Activated CD8-positive, alpha-beta memory T cell treated with anti-CD3 and anti-CD28 coated beads for 24 hours (primary cell): Measurements from ENCODE around the gene AGXT.

Experiments
- DNase-seq: peaks from one replicate; pipeline ENCODE4 v3.0.0-alpha.2; 2020

The AGXT gene

DNA sequence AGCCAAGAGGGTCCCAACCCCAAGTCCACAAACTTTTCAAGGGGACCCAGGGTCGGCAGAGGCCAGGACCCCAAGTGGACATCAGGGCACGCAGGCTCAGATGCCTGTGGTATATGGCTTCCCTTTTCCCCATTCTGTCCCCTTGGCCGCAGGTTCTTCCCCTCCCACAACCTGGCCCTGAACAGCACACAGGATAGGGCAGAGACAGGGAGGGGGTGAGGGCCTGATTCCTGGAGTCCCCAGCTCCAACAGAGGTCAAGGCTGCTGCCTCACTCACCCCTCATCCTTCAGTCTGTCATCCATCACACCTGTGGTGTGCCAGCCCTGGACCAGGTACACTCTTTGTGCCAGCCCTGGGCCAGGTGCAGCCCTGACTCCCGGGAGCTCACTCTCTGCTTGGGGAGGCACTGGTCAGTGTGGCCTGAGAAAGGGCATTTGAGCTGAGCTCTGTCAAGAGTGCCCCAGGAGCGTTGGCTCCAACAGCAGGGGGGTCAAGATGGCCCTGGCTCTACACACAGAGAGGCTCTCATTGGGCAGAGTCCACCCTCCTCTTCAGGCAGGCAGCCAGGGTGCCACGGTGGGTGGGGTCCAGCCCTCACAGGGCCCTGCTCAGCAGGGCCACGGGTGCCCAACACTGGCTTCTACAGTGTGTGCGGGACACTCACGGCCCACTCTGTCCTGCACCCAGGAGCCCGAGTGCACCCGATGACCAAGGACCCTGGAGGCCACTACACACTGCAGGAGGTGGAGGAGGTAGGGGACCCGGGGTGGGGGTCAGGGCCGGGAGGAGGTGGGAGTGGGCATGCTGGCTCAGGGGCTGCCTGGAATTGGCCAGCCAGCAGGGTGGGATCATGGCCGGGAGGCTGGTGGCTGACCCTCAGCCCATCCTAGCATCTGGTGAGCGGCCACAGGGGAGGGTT lies 1.6 kb downstream of the AGXT start:
- DNase-seq = no peak

DNA sequence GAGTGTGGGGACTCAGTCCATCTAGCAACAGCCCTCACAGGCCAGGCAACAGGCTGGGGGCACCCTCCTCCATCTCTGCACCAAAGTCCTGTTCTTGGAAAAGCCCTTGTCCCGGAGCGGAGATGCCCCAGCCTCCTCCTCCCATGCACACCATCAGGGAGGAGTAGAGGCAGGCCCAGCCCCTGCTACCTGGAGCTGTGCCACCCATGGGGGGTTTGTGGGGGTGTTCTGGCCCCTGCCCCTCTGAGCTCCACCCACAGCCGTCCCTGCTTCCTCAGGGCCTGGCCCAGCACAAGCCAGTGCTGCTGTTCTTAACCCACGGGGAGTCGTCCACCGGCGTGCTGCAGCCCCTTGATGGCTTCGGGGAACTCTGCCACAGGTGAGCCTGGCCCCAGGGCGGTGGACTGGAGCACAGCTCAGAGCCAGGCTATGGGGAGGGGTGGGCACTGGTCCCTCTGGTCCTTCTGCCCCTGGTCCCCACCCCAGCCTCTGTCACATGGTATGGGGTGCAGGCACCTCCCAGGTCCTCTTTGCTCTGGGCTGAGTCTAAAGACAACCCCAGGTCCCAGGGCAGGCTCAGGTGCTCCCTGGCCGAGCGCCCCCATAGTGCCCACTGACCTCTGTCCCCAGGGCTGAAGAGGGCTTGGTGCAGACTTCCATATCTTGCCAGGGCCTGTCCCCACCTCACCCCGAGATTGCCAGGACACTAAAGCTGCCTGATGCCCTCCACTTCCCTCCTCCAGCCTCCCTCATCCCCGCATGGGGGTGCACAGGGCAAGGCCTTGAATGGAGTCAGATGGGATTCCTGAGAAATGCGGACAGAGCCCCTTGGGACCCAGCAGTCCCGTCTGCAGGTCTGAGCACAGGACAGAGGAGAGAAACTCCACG lies 2.7 kb downstream of the AGXT start:
- no peak for DNase-seq

DNA sequence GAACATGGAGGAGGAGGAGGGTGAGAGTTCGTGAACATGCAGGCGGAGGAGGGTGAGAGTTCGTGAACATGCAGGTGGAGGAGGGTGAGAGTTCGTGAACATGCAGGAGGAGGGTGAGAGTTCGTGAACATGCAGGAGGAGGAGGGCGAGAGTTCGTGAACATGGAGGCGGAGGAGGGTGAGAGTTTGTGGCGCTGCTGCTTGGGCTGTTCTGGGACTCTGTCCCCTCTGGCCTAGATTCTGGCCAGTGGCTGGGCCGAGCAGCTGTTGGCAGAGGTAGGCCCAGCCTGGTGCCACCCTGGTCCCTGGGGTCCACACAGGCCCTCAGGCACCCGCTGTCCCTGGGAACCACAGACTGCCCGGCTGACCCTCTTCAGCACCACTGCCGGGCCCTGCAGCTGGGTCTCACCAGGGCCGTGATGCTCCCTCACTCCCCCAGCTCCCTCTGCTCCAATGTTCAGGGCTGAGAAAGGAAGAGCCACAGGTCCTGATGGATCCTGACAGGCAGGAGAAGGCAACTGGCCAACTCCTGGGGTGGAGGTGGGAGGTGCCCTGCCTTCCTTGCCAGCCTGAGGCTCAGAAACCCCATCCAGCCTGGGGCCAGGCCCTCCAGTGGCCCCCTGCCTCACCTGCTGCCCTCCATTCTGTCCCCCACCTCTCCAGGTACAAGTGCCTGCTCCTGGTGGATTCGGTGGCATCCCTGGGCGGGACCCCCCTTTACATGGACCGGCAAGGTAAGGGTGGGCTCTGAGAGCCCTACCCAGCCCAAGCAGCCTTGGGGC lies 3.9 kb downstream of the AGXT start:
- no peak for DNase-seq

DNA sequence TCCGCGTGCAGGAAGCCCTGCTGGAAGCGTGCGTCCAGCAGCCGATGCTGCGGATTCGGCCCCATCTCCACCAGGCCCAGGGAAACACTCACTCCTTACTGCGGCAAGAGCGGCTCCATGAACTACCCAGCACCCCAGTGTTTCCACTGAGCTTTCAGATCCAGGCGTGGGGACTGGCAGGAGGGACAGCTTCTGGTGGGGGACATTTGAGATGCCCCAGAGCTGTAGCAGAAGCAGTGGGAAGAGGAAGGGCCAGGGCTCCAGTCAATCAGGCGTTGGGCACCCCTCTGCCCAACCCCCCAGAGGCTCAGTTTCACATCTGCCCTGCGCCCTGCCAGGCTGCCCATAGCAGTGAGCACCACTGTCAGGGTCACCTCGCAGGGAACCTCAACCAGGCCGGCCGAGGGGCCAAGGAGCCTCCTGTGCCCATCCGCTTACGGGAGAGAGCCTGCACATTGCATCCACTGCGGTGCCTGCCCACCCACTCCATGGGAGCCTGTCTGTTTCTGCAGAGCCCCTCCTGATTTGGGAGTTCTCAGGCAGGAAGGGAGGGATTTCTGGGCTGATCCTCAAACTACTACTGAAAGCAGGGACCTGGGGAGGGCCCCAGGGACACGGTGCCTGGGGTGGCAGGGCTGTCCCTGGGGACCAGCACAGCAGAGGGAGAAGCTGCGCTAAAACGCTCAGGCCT lies 4.6 kb downstream of the AGXT start:
- no peak for DNase-seq

DNA sequence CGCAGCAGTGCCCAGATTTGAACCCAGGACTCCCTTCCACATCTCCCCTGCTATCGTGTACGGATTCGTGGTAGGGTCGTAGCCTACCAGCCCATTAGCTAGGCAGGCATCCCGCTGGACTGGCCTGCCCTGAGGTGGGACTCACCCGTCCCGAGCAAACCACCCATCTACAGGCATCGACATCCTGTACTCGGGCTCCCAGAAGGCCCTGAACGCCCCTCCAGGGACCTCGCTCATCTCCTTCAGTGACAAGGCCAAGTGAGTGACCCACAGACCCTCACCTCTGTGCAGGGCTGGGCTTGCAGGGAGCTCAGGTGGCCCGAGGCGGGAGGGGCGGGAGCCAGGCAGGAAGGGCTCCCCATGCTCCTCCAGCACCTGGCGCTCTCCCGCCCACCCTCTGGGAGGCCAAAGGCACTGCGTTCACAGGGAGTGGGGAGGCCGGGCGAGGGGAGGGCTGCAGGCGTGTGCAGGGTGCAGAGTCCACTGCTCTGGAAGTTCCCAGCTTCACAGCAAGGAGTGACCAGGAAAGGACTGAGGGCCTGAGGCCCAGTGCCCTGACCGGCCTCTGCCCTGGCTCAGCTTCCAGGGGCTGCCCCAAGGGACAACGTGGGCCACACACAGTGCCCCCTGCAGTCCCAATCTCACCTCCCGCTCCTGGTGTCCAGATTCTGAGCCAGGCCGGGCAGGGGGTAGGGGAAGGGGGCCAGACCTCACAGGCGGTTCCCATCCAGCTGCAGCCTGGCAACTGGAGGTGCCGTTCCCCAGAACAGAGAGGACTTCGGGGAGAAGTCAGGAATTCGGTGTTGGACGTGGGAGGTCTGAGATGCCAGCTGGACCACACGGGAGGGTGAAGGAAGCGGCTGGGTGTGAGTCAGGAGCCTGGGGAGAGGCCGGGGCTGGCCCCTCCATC lies 5.4 kb downstream of the AGXT start:
- no peak for DNase-seq

- no peak for DNase-seq
These were observed 6.1 kb downstream of the AGXT start for GRCh38 chr2:240874715-240875227.

DNA sequence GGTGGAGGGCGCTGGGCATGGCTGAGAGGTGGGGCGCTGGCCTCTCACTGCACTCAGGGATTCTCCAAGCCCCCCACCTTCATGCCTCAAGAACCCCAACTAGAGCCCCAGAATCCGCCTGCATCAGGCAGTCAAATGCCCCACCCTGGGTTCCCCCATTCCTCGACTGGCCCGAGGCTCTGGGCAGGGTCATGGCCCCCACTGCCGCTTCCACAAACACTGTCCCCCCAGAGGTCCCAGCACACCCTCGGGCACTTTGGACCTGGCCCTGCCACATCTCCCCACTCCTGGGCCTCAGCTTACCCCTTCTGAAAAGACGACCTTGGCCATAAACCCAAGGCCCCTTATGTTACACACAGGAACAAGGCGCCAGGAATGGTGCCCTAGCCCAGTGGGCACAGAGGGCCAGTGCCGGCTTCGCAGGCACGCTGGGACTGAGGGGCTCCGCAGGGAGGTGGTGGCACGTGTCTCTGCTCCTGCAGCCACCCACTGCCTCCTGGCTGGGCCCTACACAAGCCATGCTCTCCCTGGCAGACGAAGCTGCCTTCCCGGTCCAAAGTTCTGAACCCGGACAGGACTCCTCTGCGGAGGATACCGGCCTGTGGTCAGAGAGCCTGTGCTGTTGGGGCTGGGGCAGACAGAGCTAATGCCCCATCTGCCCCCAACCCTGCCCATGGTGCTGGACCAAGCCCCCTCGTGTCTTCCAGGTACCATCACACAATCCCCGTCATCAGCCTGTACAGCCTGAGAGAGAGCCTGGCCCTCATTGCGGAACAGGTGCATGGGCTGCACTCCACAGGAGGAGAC lies 6.8 kb downstream of the AGXT start:
- no peak for DNase-seq

- DNase-seq = no peak
These were observed 7.4 kb downstream of the AGXT start for GRCh38 chr2:240876035-240876474.

GRCh38 chr2:240876475-240877251 lies 8.0 kb downstream of the AGXT start:
- no peak for DNase-seq

GRCh38 chr2:240877460-240878340 lies 9.1 kb downstream of the AGXT start:
- DNase-seq = no peak

DNA sequence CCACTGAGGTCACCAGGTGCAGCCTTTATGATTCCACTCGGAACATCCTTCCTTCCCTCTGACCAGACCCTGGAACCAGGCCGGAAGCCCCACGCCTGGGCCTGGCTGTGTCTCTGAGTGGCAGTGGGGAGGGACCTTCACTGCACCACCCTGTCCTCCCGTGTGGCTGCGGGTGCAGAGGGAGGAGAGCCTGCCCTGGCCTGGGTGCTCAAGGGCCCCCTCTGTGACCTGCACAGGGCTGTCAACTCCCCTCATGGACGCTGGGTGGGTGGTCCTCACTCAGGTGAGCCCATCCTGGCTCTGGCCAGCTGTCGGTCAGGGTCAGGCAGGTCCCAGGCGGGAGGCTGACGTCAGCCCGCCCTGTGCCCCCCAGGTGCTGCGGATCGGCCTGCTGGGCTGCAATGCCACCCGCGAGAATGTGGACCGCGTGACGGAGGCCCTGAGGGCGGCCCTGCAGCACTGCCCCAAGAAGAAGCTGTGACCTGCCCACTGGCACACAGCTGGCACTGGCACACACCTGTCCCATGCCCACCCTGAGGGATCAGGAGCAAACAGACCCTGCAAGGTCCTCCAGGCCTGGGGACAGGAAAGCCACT lies 9.8 kb downstream of the AGXT start:
- no peak for DNase-seq

GRCh38 chr2:240879105-240879504 lies 10.5 kb downstream of the AGXT start:
- no peak for DNase-seq

- DNase-seq = no peak
These were observed 13.3 kb downstream of the AGXT start for GRCh38 chr2:240881913-240882312.

- DNase-seq = no peak
These were observed 15.6 kb downstream of the AGXT start for GRCh38 chr2:240884221-240884620.

DNA sequence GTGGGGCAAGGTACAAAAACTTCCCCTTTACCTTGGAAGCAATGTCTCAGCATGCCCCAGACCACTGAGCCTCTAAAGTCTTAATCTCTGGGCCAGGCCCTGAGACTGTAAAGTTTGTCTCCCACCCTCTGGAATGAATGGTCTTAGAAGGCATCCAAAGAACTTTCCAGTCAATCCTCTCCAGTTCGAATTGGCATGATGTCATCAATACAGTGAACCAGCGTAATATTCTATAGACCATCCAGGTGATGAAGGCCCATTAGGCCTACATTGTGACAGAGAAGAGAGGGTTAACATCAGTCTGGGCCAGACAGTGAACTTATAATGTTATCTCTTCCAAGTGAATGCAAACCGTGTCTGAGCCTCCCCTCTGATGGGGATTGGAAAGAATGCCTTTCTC lies 16.1 kb downstream of the AGXT start:
- no peak for DNase-seq

DNA sequence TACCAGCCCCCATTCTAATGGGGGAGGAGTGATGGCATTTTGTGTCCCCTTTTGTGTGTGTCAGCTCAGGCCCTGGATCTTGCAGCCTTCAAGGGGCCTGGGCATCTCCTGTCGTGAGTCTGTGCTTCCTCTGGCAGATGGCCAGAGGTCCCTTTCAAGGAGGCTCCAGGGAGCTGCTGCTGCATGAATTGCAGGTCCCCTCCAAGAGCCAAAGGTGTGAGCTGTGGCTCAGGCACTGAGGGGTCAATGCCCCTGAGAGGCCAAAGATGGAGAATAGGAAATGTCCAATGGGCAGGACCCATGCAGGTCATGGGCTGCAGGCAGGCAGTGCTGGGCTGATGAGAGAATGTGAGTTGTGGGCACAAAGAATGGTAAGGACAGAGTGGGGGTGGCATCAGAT lies 16.9 kb downstream of the AGXT start:
- DNase-seq = no peak

DNA sequence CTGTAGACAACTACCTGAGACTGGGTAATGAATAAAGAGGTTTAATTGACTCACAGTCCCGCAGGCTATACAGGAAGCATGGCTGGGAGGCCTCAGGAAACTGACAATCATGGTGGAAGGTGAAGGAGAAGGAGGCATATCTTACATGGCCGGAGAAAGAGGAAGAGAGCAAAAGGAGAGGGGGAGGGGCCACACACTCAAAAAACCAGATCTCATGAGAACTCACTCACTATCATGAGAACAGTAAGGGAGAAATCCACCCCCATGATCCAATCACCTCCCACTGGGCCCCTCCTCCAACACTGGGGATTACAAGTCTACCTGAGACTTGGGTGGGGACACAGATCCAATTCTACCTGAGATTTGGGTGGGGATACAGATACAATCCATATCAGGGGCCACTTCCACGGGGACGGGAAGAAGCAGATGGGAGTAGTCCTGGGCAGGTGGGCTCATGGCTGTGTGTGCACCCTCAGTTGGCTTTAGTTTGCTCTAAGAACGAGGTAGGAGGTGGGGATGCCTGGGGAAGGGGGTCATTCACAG lies 17.5 kb downstream of the AGXT start:
- DNase-seq = no peak
